GM18520 (cell line): ENCODE results near the gene PARP9.
A peak's percentile ranks its signal among the peaks of the same experiment; 100 is the strongest.
"Not testable (repeated sequence)": the region's sequence is repeated elsewhere in the genome, so short reads cannot be mapped to it uniquely, and the experiment has no call there.

Source experiments
- ATAC-seq: cut with Tn5 transposase; IDR thresholded peaks from one replicate; pipeline ENCODE4 v1.9.1; 2021; ENCODE audit not compliant: unreplicated experiment

PARP9 gene

DNA sequence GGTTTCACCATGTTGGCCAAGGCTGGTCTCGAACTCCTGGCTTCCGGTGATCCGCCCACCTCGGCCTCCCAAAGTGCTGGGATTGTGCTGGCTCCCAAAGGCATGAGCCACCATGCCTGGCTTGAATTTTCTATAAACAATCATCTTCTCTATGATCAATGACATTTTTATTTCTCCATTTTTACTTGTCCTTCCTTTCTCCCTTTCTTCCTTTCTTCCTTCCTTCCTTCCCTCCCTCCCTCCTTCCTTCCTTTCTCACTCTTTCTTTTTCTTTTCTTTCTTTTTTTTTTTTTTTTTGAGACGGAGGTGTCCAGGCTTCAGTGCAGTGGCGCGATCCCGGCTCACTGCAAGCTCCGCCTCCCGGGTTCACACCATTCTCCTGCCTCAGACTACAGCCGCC, 40.8 kb downstream of the PARP9 start:
- no peak for ATAC-seq

DNA sequence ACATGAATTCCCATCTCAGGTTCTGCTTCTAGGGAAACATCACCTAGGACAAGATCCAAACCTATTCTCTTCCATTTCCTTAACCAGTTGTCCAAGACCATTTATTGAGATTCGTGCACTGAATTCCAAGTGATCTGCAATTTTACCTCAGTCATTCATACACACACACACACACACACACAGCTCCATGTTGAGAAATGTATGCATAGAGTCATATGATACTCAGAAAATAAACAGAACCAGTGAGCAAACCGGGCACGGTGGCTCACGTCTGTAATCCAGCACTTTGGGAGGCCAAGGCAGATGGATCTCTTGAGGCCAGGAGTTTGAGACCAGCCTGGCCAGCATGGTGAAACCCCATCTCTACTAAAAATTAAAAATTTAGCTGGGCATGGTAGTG, 43.2 kb downstream of the PARP9 start:
- ATAC-seq, result no peak

DNA sequence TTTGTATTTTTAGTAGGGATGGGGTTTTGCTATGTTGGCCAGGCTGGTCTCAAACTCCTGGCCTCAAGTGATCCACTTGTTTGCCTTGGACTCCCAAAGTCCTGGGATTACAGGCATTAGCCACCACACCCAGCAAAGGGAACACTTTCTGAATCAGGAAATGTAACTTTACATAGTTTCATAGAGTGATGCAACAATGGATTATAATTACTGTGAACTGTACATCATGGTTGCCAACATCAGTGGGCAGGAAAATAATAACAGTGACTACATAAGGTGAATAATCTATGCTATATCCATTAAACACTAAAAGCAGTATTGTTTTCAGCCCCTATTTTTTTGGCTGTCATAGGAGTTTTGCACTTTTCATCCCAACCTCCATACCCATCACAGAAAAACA, 44.4 kb downstream of the PARP9 start:
- no peak for ATAC-seq

DNA sequence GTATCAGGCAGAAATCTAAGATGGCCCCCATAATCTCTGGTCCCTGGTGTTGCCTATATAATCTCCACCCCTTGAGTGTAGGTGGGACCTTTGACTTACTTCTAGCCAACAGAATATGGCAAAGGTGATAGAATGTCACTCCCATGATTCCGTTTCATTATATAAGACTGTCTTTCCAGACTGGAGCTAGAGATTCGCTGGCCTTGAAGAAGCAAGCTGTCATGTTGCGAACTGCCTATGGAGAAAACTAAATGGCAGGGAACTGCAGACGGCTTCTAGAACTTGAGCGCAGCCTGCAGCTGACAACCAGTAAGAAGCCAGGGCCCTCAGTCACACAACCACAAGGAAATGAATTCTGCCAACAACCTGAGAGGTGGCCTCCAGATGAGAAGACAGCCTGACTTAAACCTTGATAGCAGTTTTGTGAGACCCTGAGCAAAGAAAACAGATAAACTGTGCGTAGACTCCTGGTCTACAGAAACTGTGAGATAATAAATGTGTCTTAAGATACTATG, 47.2 kb downstream of the PARP9 start:
- ATAC-seq, result no peak

DNA sequence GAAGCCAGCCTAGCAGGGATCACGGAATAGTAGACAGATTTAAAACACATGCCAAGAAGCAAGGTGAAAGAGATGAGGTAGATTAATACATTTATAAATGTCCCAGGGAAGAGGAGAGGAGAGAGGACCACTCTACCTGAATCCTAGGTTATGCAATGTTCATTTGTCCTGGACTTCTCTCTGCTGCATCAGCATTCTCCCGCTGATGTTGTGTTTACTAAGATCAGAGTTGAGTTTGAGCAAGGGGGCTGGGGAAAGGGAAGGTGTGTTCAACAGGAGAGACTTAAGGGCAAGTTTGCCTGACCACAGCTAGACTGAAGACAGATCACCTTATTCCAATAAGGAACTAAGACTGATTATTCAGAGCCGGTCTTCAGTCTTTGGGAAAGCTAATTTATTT, 48.2 kb downstream of the PARP9 start:
- ATAC-seq, result no peak

DNA sequence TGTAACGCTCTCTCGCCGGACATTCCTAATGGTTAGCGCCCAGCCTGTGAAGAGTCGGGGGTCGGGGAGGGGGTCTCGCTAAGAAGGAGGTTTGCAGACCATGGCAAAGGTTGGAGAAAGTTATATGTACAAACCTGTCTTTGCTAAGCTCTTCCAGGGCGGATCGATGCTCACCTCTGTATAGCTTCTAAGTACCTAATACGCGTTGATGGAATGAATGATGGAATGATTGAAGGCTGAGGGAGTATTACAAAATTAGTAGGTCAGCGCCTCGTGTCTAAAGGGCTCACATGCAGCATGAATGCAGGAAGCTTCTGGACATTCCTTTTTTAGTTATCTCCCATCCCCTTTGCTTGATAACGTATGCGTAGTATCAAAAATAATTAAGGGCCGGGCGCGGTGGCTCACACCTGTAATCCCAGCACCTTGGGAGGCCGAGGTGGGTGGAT, 49.1 kb downstream of the PARP9 start:
- no peak for ATAC-seq

DNA sequence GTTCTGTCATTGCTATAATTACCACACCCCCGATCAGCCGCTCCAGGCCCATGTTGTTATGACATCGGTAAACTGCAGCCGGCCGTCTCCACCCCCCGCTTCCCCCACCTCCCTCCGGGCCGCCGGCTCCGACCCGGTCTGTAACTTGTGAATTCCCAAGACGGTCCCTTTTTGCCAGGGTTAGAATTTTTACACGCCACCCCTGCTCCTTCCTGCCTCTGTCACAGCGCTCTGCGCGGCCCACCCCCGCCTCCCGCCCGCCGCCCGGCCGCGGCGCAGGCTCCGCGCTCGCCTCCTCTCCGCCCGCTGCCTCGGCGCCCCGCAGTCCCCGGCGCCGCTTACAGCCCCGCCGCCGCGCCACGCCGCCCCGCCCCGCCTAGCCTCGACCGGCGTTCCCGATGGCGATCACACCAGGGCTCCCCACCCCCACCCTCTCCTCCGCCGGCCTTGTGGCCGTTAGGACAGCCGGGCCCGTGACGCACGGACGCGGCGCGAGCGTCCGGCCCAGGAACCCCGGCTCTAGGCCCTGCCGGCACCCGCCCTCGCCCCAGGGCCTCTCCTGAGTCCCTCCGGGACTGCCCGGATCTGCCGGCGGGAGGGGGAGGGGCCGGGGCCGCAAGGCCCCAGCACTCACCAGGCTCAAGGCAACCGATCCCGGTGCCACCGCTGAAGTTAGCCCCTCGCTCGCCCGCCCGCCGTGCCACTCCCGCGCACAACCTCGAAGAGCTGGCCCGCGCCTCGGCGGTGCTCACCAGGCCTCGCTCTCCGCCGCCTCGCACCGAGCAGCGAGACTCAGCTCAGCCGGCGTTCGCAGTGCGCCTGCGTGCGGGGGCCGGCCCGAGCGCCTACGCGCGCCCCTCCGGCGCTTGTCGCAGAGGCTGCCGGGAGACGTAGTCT, 49.7 kb downstream of the PARP9 start, which contains the start of gene KPNA1:
TSS of gene KPNA1 (minus strand) at position 817 of the 897 bp plus-strand sequence. CDS start 18,374 bp downstream, outside the sequence.
- peak; percentile 87 for ATAC-seq

DNA sequence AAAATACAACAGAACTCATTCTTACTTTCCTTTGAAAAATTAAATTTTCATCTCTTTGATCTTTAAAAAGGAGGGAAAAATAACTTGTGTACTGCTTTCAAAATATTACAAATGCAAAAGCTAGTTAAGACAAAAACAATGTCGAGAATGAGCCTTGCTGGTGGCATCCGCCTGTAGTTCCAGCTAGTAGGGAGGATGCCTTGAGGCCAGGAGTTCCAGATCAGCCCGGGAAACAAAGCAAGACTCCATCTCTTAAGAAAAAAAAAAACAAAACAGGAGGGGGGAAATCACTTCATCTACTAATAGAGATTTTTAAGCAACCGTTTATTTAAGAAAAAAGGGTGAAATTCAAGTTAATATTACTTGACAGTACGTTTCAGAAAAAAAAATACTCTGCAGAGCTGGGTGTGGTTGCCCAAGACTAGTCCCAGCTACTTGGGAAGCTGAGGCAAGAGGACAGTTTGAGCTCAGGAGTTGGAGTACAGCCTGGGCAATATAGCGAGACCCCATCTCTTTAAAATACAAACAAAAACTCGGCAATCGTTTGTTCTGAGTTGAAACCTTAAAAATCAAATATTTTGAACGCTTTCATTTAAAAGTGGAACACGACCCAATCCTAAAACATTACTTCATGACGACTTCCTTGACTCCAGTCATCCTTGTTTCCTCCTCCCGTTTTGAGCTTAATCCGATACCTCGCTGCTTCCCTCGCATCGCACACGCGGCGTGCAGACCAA, 50.5 kb downstream of the PARP9 start:
- ATAC-seq, result no peak

DNA sequence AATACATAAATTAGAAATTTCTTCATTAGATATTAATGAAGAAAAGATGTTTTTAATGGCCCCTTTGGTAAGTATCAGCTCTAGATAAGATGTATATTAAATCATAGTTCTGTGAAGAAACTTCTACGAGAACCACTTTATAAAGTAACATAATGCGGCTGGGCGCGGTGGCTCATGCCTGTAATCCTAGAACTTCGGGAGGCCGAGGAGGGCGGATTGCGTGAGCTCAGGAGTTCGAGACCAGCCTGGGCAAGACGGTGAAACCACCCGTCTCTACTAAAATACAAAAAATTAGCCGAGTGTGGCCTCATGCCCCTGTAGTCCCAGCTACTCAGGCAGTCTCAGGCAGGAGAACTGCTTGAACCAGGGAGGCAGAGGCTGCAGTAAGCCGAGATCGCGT, 51.8 kb downstream of the PARP9 start:
- ATAC-seq, result no peak

DNA sequence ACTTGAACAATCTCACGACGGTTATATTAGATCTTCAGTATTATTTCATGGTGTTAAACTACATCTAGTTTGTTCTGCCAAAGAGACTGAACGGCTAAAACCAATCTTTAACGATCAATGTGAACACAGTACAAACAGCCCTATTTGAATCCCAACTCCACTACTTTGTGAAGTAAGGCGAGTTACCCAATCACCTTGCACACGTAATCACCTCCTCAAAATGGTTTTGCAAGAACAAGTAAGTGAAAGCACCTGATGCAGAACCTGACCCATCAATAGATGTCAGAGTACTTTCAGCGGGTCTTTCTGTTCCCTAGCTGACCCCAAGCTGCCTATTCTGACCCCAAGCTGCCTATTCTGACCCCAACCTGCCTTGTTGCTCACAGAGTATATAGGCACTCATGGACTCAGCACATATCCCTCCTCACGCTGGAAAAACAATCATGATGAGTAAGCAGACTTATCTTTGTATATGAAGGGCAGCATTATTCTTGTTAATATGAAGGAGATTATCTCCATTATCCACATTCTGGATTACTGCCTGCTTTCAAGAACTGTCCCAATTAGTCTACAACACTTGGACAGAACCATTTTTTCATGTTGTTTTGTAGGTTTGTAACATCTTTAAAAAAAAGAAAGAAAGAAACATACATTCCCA, 53.1 kb downstream of the PARP9 start:
- ATAC-seq, result no peak

DNA sequence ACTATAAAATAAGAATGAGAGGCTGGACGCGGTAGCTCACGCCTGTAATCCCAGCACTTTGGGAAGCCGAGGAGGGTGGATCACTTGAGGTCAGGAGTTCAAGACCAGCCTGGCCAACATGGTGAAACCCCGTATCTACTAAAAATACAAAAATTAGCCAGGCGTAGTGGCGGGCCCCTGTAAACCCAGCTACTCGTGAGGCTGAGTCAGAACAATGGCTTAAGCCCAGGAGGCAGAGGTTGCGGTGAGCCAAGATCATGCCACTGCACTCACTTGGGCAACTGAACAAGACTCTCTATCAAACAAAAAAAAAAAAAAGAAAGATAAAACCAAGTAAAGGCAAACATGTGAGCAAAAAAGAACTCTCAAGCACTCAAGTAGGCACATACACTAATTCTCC, 55.2 kb downstream of the PARP9 start:
- peak; percentile 57 for ATAC-seq

DNA sequence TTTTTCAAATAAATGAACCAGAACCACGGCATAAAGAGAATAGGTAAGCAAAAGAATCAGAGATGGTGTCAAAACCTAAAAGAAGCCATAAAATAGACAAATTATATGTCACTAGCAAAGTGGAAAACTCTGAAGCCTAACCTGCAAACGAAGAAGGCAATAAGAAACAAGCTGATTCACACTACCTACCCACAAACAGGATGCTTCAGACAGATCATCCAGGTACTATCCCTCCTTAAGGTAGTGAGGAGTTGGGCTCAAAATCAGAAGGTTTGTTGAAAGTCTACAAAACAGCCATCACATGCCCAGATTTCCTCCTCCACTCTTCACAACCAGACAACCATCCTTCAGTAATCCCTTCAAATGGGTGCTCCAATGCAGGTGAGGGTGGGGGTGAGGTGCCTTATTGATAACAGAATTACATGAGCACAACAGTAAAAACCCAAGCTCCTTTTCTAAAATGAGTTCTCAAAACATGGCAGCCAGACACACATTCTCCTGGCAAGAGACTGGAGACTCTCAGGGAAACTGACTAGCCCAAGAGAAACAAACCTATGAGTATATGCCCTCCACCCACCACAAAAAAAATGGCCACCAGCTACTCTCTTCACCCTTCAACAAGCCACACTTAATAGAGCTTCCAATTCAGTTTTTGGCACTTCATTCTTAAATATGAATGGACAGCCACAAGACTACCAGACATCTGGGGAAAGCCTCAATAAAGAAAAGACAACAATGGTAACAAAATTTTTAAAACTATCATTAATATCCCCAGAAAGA, 55.8 kb downstream of the PARP9 start:
- peak; percentile 32 for ATAC-seq

DNA sequence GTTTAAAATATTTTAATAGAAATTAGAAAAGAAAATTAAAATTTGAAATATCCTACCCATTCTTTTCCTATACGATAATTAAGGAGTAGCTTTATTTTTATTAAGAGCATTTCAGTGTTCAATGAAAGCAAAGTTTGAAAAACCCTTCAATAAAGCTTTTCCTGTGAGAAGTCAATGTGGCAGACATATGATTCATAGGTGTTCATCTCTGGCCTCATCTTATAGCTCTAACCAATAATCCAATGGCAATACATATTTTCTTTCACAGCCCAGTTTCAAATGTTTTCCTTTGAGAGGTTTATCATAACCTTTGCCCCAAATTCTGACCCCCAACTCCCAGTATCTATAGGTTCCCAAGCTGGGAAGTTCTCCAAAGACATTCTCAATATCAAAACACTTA, 57.6 kb downstream of the PARP9 start:
- ATAC-seq, result no peak

DNA sequence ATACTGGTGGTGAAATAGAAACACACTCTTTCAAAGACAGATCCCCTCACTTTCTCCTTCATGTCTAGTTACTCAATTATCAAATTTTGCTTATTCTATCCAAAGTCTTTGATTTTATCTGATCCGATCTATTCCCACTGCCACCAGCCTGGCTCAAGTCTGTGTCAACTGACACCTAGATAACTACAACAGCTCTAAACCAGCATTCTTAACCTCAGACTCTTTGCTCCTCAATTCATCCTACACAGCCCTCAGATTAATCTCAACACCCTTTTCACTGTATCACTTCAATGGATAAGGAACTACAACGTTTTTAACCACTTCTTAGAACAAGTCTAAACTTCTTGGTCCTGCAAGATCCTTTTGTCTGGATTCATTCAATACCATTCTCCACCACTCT, 58.4 kb downstream of the PARP9 start:
- ATAC-seq, result no peak

DNA sequence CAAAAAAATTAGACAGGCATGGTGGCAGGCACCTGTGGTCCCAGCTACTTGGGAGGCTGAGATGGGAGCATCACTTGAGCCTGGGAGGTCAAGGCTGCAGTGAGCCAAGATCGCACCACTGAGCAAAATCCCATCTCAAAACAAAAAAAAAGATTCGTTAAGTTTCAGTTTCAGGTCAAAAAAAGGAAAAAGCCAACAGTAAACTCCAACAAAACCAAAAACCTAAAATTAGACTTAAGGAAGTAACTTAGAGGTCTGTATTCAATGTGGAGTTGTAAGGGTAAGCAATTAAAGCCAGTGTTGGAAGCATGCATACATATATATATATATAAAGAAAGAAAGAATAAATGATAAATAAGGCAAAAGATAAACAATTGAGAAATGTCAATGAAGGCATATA, 61.2 kb downstream of the PARP9 start:
- no peak for ATAC-seq

DNA sequence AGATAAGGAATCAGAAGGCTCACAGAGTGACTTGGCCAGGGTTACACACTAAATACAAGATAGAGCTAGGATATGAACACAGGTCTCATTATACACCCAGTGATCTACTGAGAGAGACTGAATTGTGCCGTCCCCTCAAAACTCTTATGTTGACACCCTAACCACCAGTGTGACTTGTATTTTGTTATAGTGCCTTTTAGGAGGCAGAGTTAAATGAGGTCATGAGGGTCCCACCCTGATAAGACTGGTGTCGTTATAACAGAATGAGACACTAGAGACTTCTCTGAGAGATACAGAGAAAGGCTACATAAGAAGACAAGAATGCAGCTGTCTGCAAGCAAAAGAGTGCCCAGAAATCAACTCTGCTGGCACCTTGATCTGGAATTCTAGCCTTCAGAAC, 62.0 kb downstream of the PARP9 start:
- ATAC-seq, result no peak

DNA sequence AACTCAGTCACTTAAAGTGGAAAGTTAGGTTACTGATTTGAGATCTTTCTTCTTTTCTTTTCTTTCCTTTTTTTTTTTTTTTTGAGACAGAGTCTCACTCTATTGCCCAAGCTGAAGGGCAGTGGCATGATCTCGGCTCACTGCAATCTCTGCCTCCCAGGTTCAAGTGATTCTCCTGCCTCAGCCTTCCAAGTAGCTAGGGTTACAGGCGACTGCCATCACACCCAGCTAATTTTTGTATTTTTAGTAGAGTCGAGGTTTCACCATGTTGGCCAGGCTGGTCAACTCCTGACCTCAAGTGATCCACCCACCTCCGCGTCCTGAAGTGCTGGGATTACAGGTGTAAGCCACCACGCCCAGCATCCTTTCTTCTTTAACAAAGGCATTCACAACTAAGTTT, 63.1 kb downstream of the PARP9 start:
- ATAC-seq, result not testable (repeated sequence)

DNA sequence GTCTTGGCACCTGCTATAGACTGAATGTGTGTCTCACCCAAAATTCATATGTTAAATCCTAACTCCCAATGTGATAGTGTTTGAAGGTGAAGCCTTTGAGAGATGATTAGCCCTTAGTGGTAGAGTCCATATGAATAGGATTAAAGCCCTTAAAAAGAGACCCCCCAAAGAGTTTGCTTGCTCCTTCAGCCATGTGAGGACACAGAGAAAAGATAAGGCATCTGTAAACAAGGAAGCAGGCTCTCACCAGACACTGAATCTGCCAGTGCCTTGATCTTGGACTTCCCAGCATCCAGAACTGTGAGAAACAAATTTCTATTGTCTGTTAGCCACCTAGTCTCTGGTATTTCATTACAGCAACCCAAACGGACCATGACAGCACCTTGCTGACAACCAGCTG, 65.9 kb downstream of the PARP9 start:
- ATAC-seq, result no peak

DNA sequence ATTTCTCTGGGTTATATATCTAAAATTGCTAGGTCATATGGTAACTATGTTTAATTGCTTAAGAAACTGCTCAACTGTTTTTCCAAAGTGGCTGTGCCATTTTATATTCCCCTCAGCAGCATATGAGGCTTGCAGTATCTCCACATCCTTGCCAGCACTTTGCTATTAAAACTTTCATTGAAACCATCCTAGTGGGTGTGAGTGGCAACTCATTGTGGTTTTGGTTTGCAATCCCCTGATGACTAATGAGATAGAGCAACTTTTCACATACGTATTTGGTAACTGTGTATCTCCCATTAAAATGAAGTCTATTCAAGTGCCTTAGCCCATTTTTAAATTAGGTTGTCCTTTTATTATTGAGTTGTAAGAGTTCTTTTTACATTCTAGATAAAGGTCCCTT, 66.7 kb downstream of the PARP9 start:
- peak; percentile 95 for ATAC-seq

DNA sequence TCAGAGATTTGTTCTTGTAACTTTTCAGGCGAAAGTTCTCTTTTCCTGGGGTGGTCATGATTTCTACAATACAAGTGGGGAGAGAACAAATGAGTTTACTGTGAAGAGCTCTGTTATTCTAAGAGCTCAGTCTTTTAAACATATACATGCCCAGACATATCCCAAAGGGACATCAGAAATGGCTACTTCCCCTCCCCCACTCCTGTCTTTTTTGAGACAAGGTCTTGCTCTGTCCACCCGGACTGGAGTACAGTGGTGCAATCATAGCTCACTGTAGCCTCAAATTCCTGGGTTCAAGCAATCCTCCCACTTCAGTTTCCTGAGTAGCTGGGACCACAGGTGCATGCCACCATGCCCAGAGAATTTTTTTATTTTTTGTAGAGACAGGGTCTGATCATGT, 67.6 kb downstream of the PARP9 start:
- ATAC-seq, result no peak

DNA sequence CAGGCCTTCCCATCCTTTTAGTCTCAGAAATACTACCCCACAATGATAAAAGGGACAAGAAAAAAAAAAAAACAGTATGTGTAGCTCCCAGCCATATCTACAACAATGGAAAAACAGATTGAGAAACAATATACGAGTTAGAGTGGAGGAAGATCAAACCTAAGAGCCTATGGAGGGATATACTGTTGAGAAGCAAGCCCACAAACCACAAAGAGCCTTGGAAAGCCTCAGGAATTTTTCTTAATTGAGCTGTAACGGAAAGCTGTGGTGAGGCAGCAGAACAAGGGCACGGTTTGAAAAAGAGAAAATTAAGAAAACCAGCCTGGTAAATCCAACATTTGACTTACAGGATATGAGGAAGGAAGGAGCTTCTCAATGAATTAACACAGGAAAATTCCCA, 70.8 kb downstream of the PARP9 start:
- ATAC-seq, result no peak
